ENCODE measurements around the gene CHCHD5. TPM values are rescaled to one million over a fixed set of nuclear protein-coding genes. Genes with fewer than 3 reads are reported as not detected.

The CHCHD5 gene
- total RNA-seq, 1 experiment from 2014 or later: 56.0 TPM

GRCh38 chr2:112618383-112618782 lies 34.0 kb downstream of the CHCHD5 start:
- ChIA-PET CTCF (interaction anchor here (0.6 to 0.7 kb wide), 2 partner anchors 10 to 107 kb away, joined by 3 to 11 read pairs; no protein-coding TSS in a partner anchor), POLR2A (no interaction called here)
- Histone ChIP-seq H3K4me1 (peaks cover 6% of the 10 kb centered on the region), H3K4me3 (ENCODE audit: low read depth, low read length) (no peak overlapping the region), H3K9me3 (no peaks in the 10 kb centered on the region), H3K36me3 (ENCODE audit: control insufficient read depth, insufficient read depth, low read length) (no peaks in the 10 kb centered on the region), H3K27me3 (replicated peaks; ENCODE audit: control insufficient read depth, insufficient read depth, low read length) (no peaks in the 10 kb centered on the region)
- Mint-ChIP-seq H3K4me3 (ENCODE audit: unreplicated experiment) (no peak overlapping the region), H3K36me3 (ENCODE audit: insufficient read depth, unreplicated experiment) (no peaks in the 10 kb centered on the region), H3K4me1 (ENCODE audit: low read depth, unreplicated experiment) (peaks cover 7% of the 10 kb centered on the region), H3K9me3 (ENCODE audit: unreplicated experiment) (no peaks in the 10 kb centered on the region), H3K27me3 (ENCODE audit: insufficient read depth, unreplicated experiment) (no peaks in the 10 kb centered on the region), H3K27ac (ENCODE audit: unreplicated experiment) (no peak overlapping the region)
- TF ChIP-seq, protein P1, sequence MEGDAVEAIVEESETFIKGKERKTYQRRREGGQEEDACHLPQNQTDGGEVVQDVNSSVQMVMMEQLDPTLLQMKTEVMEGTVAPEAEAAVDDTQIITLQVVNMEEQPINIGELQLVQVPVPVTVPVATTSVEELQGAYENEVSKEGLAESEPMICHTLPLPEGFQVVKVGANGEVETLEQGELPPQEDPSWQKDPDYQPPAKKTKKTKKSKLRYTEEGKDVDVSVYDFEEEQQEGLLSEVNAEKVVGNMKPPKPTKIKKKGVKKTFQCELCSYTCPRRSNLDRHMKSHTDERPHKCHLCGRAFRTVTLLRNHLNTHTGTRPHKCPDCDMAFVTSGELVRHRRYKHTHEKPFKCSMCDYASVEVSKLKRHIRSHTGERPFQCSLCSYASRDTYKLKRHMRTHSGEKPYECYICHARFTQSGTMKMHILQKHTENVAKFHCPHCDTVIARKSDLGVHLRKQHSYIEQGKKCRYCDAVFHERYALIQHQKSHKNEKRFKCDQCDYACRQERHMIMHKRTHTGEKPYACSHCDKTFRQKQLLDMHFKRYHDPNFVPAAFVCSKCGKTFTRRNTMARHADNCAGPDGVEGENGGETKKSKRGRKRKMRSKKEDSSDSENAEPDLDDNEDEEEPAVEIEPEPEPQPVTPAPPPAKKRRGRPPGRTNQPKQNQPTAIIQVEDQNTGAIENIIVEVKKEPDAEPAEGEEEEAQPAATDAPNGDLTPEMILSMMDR (IDR thresholded peaks at IDR 0.05; ENCODE audit: insufficient read depth in 1 of 2, low read depth in 1 of 2, low read length in 1 of 2, severe bottlenecking in 1 of 2, unreplicated experiment in 1 of 2): no peak
- DNase-seq: no peak
- intact Hi-C loops (cut with micrococcal nuclease; ENCODE audit: unreplicated experiment): no loop called here
- no TSS peak for BruUV-seq (replicated peaks)

GRCh38 chr2:112621790-112622527 lies 37.5 kb downstream of the CHCHD5 start:
- TF ChIP-seq, protein P1 (IDR thresholded peaks at IDR 0.05; ENCODE audit: insufficient read depth in 1 of 2, low read depth in 1 of 2, low read length in 1 of 2, severe bottlenecking in 1 of 2, unreplicated experiment in 1 of 2): no peak
- no peak for DNase-seq
- POLR2A ChIA-PET: no interaction called here
- intact Hi-C loops (cut with micrococcal nuclease; ENCODE audit: unreplicated experiment): loop anchor here (10.0 kb wide), 1 partner anchor 333 kb away; no protein-coding TSS in a partner anchor
- no peak overlapping the region for H3K27ac Mint-ChIP-seq (ENCODE audit: unreplicated experiment)
- Histone ChIP-seq H3K27me3 (replicated peaks; ENCODE audit: control insufficient read depth, insufficient read depth, low read length) (no peaks in the 10 kb centered on the region), H3K9me3 (no peaks in the 10 kb centered on the region), H3K4me1 (peaks cover 10% of the 10 kb centered on the region), H3K4me3 (ENCODE audit: low read depth, low read length) (no peak overlapping the region), H3K36me3 (ENCODE audit: control insufficient read depth, insufficient read depth, low read length) (no peaks in the 10 kb centered on the region)
- no peak overlapping the region for H3K4me3 Mint-ChIP-seq (ENCODE audit: unreplicated experiment)
- H3K4me1 Mint-ChIP-seq (ENCODE audit: low read depth, unreplicated experiment): peaks cover 5% of the 10 kb centered on the region
- no peaks in the 10 kb centered on the region for H3K36me3 Mint-ChIP-seq (ENCODE audit: insufficient read depth, unreplicated experiment)
- H3K9me3 Mint-ChIP-seq (ENCODE audit: unreplicated experiment): no peaks in the 10 kb centered on the region
- no TSS peak for BruUV-seq (replicated peaks)
- no peaks in the 10 kb centered on the region for H3K27me3 Mint-ChIP-seq (ENCODE audit: insufficient read depth, unreplicated experiment)
- CTCF ChIA-PET: no interaction called here

GRCh38 chr2:112622528-112622849 lies 38.1 kb downstream of the CHCHD5 start:
- no peaks in the 10 kb centered on the region for H3K9me3 ChIP-seq
- H3K4me1 ChIP-seq: peaks cover 15% of the 10 kb centered on the region
- H3K36me3 Mint-ChIP-seq (ENCODE audit: insufficient read depth, unreplicated experiment): no peaks in the 10 kb centered on the region
- intact Hi-C loops (cut with micrococcal nuclease; ENCODE audit: unreplicated experiment): loop anchor here (10.0 kb wide), 1 partner anchor 332 kb away; no protein-coding TSS in a partner anchor
- no peaks in the 10 kb centered on the region for H3K36me3 ChIP-seq (ENCODE audit: control insufficient read depth, insufficient read depth, low read length)
- H3K4me3 Mint-ChIP-seq (ENCODE audit: unreplicated experiment): no peak overlapping the region
- no peaks in the 10 kb centered on the region for H3K27me3 ChIP-seq (replicated peaks; ENCODE audit: control insufficient read depth, insufficient read depth, low read length)
- DNase-seq: no peak
- no TSS peak for BruUV-seq (replicated peaks)
- CTCF ChIA-PET: no interaction called here
- H3K4me3 ChIP-seq (ENCODE audit: low read depth, low read length): no peak overlapping the region
- TF ChIP-seq, protein P1 (IDR thresholded peaks at IDR 0.05; ENCODE audit: insufficient read depth in 1 of 2, low read depth in 1 of 2, low read length in 1 of 2, severe bottlenecking in 1 of 2, unreplicated experiment in 1 of 2): no peak
- no peaks in the 10 kb centered on the region for H3K27me3 Mint-ChIP-seq (ENCODE audit: insufficient read depth, unreplicated experiment)
- H3K27ac Mint-ChIP-seq (ENCODE audit: unreplicated experiment): no peak overlapping the region
- no peaks in the 10 kb centered on the region for H3K9me3 Mint-ChIP-seq (ENCODE audit: unreplicated experiment)
- POLR2A ChIA-PET: interaction anchor here (0.7 kb wide), 1 partner anchor 149 kb away, joined by 4 read pairs; no protein-coding TSS in a partner anchor
- no peaks in the 10 kb centered on the region for H3K4me1 Mint-ChIP-seq (ENCODE audit: low read depth, unreplicated experiment)

Measured in Caco-2 (cell line).